OCI-LY3 (cell line): ENCODE results near the gene NUDT19.
"Not testable (repeated sequence)": the region's sequence is repeated elsewhere in the genome, so short reads cannot be mapped to it uniquely, and the experiment has no call there.

Experiments
- H2AFZ ChIP-seq: fragments of 200-600, 300-600 bp; shearing (Covaris generic); 2 replicates; pipeline ENCODE4 v1.6.0; 2014; ENCODE audit warnings: antibody characterized with exemption, low read depth, low read length
- H3K27ac ChIP-seq: fragments of 200-600, 300-600 bp; sonication (generic); 2 replicates; pipeline ENCODE4 v1.5.1; 2014; ENCODE audit warnings: mild to moderate bottlenecking, low read length, moderate library complexity, mixed read lengths
- H3K27me3 ChIP-seq: fragments of 200-600, 300-600 bp; sonication (generic); 2 replicates; pipeline ENCODE4 v1.6.1; 2014; ENCODE audit warnings: low read depth, low read length, mixed read lengths
- H3K36me3 ChIP-seq: fragments of 200-600, 300-600 bp; sonication (generic); replicated peaks from 2 replicates; pipeline ENCODE3; 2014; ENCODE audit warnings: low read depth, low read length, mixed read lengths
- H3K4me1 ChIP-seq: fragments of 300-600, 200-600 bp; sonication (generic); 2 replicates; pipeline ENCODE4 v1.6.1; 2014; ENCODE audit warnings: low read length, mixed read lengths
- H3K4me2 ChIP-seq: fragments of 200-600, 300-600 bp; sonication (generic); 2 replicates; pipeline ENCODE4 v1.6.1; 2014; ENCODE audit warnings: low read length, mixed read lengths
- H3K4me3 ChIP-seq: fragments of 300-600, 200-600 bp; sonication (generic); 2 replicates; pipeline ENCODE4 v1.5.1; 2014; ENCODE audit warnings: antibody characterized with exemption, mild to moderate bottlenecking, low read length, moderate library complexity
- H3K79me2 ChIP-seq: fragments of 300-600, 200-600 bp; shearing (Covaris generic); 2 replicates; pipeline ENCODE4 v1.6.1; 2014; ENCODE audit warnings: mild to moderate bottlenecking, low read length, mixed read lengths
- H3K9ac ChIP-seq: fragments of 300-600, 200-600 bp; shearing (Covaris generic); 2 replicates; pipeline ENCODE4 v1.6.0; 2014; ENCODE audit warnings: mild to moderate bottlenecking, low read length, moderate library complexity
- H3K9me3 ChIP-seq: fragments of 200-600, 300-600 bp; shearing (Covaris generic); 2 replicates; pipeline ENCODE4 v1.6.1; 2014; ENCODE audit warnings: low read length, mixed read lengths; ENCODE audit not compliant: insufficient read depth
- H4K20me1 ChIP-seq: fragments of 200-600, 300-600 bp; sonication (generic); 2 replicates; pipeline ENCODE4 v1.6.1; 2016; ENCODE audit warnings: low read length, mixed read lengths; ENCODE audit not compliant: insufficient read depth
- EZH2phosphoT487 ChIP-seq: fragments of 200-600 bp; shearing (Covaris generic); IDR thresholded peaks from 2 replicates; pipeline ENCODE4 v1.6.1; 2018; ENCODE audit warnings: antibody characterized with exemption, mixed run types, low read depth
- TF ChIP-seq, protein P1 (sequence below): fragments of 200-600, 300-600 bp; sonication (generic); IDR thresholded peaks from 2 replicates; pipeline ENCODE4 v1.5.1; 2014; ENCODE audit warnings: antibody characterized with exemption, low read length, low read depth

NUDT19 gene

DNA sequence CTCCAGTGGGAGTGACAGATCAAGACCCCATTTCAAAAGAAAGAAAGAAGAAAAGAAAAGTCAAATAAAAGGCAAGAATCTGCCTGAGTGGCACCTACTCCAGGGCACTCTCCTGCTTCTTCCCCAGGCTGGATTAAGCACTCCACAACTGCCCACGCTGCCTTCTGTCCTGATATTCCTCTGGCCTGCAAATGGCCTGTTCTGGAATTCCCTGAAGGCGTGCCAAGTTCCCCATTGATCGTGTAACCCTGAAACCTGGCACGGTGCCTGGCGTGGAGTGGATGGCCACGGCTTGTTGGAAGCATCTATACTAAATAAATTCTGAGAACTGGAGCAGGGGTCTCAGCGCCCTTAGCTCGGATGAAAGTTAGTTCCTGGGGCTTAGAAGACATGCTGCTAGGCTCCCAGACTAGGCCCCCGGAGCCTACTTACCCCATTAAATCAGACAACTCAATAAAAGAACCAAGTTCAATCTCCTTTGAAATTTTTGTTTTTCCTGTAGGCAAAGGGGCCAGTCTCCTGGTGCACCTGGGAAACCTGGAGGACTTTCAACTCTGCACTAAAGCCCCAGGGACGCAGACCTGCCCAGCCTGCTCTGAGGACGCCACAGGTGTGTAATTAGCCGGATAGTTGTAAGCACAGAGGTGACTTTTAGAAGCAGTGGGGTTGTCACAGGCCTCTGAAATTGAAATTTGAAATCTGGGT, 38.6 kb upstream of the NUDT19 start:
- H4K20me1 ChIP-seq = peaks cover 16% of the 10 kb centered on the region; the same call in 1 of the 2 replicates
- H3K9ac ChIP-seq = no peak overlapping the region
- H3K4me3 ChIP-seq = 0 out of 2 replicates have a peak overlapping the region, but pooled peaks have one; percentile 14
- no peaks in the 10 kb centered on the region for H3K27me3 ChIP-seq
- peaks cover 18% of the 10 kb centered on the region for H3K79me2 ChIP-seq
- peak overlapping the region; percentile 64 for H3K27ac ChIP-seq
- H2AFZ ChIP-seq = no peak overlapping the region
- H3K36me3 ChIP-seq = peaks cover 40% of the 10 kb centered on the region
- H3K4me2 ChIP-seq = peak overlapping the region; percentile 54
- TF ChIP-seq, protein P1, sequence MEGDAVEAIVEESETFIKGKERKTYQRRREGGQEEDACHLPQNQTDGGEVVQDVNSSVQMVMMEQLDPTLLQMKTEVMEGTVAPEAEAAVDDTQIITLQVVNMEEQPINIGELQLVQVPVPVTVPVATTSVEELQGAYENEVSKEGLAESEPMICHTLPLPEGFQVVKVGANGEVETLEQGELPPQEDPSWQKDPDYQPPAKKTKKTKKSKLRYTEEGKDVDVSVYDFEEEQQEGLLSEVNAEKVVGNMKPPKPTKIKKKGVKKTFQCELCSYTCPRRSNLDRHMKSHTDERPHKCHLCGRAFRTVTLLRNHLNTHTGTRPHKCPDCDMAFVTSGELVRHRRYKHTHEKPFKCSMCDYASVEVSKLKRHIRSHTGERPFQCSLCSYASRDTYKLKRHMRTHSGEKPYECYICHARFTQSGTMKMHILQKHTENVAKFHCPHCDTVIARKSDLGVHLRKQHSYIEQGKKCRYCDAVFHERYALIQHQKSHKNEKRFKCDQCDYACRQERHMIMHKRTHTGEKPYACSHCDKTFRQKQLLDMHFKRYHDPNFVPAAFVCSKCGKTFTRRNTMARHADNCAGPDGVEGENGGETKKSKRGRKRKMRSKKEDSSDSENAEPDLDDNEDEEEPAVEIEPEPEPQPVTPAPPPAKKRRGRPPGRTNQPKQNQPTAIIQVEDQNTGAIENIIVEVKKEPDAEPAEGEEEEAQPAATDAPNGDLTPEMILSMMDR = no peak
- no peak for TF ChIP-seq EZH2phosphoT487
- H3K4me1 ChIP-seq = peaks cover 18% of the 10 kb centered on the region
- H3K9me3 ChIP-seq = no peaks in the 10 kb centered on the region

DNA sequence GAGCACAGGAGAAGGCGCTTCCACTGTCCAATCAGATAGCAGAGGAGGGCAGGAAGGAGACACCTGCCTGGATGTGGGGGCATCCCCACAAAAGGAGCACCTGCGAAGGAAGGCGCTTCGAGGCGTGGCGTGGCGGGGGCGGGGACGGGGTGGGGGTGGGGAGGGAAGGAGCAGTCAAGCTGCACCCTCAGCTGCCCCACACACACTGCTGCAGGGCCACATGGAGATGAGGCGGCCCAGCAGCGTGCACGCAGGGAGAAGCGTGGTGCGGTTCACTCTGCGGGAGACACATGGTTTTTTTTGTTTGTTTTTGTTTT, 38.1 kb upstream of the NUDT19 start:
- Histone ChIP-seq H3K4me3 (no peak overlapping the region), H3K4me1 (peaks cover 18% of the 10 kb centered on the region), H3K79me2 (peaks cover 21% of the 10 kb centered on the region), H4K20me1 (peaks cover 21% of the 10 kb centered on the region; the same call in 1 of the 2 replicates), H3K36me3 (peaks cover 44% of the 10 kb centered on the region), H3K4me2 (peak overlapping the region; percentile 54), H3K9me3 (no peaks in the 10 kb centered on the region), H3K27me3 (no peaks in the 10 kb centered on the region), H2AFZ (no peak overlapping the region), H3K9ac (no peak overlapping the region), H3K27ac (peak overlapping the region; percentile 64)
- TF ChIP-seq, protein P1 = no peak
- no peak for TF ChIP-seq EZH2phosphoT487

DNA sequence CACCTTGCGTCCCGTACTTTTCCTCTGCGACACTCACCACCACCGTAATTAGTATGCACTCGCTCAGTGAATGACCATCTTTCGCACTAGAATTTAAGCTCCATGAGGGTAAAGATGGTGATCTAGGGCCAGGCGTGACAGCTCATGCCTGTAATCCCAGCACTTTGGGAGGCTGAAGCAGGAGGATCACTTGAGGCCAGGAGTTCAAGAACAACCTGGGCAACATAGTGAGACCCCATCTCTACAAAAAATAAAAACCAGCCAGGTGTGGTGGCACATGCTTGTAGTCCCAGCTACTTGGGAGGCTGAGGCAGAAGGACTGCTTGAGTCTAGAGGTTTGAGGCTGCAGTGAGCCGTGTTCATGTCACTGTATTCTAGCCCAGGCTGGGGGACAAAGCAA, 35.2 kb upstream of the NUDT19 start:
- Histone ChIP-seq H3K36me3 (peaks cover 37% of the 10 kb centered on the region), H3K79me2 (peaks cover 49% of the 10 kb centered on the region)

DNA sequence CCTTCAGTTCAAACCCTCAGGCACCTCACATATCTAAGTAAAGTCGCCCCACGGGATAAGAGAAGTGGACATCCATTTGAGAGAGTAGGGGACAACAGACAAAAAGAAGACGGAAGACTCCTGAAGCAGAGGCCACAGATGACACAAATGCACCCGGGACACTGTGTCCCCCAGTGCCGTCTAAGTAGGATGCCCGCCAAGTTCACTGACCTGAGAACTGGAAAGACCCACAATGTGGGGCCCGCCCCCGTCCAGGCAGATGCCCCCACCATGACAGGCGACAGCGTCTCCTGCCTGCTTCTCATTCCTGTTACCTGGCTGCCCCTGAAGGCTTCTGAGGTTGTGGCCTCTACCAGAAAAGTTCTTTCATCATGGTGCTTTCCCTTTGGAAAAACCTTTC, 33.5 kb upstream of the NUDT19 start:
- Histone ChIP-seq H3K4me1 (peaks cover 27% of the 10 kb centered on the region), H3K4me3 (no peak overlapping the region), H4K20me1 (peaks cover 39% of the 10 kb centered on the region), H3K9ac (no peak overlapping the region), H2AFZ (no peak overlapping the region), H3K9me3 (no peaks in the 10 kb centered on the region), H3K79me2 (peaks cover 59% of the 10 kb centered on the region), H3K4me2 (no peak overlapping the region), H3K36me3 (peaks cover 32% of the 10 kb centered on the region), H3K27ac (no peak overlapping the region), H3K27me3 (no peaks in the 10 kb centered on the region)
- TF ChIP-seq, protein P1 = no peak
- TF ChIP-seq EZH2phosphoT487 = no peak

More for the DNA sequence above, 35.2 kb upstream of the NUDT19 start:
- Histone ChIP-seq H4K20me1 (peaks cover 39% of the 10 kb centered on the region), H3K4me1 (peaks cover 18% of the 10 kb centered on the region)
- not testable (repeated sequence) for H3K27ac ChIP-seq, H3K9ac ChIP-seq, H3K27me3 ChIP-seq, H3K9me3 ChIP-seq, H2AFZ ChIP-seq, H3K4me3 ChIP-seq, H3K4me2 ChIP-seq
